ENCODE data around the gene FHIP1B.

DNA sequence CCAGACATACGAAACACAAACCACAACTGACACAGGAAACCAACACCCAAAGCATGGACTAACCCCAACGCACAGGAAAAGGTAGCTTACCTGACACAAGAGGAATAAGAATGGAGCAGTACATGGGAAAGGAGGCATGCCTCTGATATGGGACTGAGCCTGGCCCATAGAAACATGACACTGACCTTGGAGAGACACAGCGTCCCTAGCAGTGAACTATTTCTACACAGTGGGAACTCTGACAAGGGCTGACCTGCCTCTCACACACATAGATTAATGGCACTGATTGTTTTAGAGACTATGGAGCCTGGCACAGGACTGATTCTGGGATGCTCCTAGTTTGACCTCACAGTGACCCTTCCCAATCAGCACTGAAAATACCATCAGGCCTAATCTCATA lies 37.2 kb upstream of the FHIP1B start:
- TF ChIP-seq, protein P1, sequence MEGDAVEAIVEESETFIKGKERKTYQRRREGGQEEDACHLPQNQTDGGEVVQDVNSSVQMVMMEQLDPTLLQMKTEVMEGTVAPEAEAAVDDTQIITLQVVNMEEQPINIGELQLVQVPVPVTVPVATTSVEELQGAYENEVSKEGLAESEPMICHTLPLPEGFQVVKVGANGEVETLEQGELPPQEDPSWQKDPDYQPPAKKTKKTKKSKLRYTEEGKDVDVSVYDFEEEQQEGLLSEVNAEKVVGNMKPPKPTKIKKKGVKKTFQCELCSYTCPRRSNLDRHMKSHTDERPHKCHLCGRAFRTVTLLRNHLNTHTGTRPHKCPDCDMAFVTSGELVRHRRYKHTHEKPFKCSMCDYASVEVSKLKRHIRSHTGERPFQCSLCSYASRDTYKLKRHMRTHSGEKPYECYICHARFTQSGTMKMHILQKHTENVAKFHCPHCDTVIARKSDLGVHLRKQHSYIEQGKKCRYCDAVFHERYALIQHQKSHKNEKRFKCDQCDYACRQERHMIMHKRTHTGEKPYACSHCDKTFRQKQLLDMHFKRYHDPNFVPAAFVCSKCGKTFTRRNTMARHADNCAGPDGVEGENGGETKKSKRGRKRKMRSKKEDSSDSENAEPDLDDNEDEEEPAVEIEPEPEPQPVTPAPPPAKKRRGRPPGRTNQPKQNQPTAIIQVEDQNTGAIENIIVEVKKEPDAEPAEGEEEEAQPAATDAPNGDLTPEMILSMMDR (IDR thresholded peaks at IDR 0.05): no peak
- no peak for TF ChIP-seq POLR2A (IDR thresholded peaks at IDR 0.05)
